K562 (cell line): Measurements from ENCODE around the gene SRSF1. TPM values are rescaled to one million over a fixed set of nuclear protein-coding genes. Genes with fewer than 3 reads are reported as not detected.
A peak's percentile ranks its signal among the peaks of the same experiment; 100 is the strongest.

Experiments used
- ARNT ChIP-seq, 2 experiments: fragments of 450-650 bp; IDR thresholded peaks; 2 replicates each; pipeline ENCODE4 v1.6.1; 2016; ENCODE audit warnings: mild to moderate bottlenecking in 1 of 2
- E2F4 ChIP-seq: sonication (generic); formaldehyde crosslinking; IDR thresholded peaks from 2 replicates; pipeline ENCODE4 v1.8.0; 2022; ENCODE audit warnings: mild to moderate bottlenecking, low read depth, missing genetic modification reagents
- HMG20A ChIP-seq: fragments of 450-650 bp; formaldehyde crosslinking; conservative IDR thresholded peaks from 2 replicates; pipeline ENCODE4 v1.4.0; 2020; ENCODE audit warnings: mild to moderate bottlenecking, mixed read lengths
- MCM2 ChIP-seq: fragments of 450-650 bp; IDR thresholded peaks from 2 replicates; pipeline ENCODE4 v1.6.1; 2017; ENCODE audit warnings: low read depth, mild to moderate bottlenecking
- MEF2A ChIP-seq: IDR thresholded peaks from 2 replicates; pipeline ENCODE4 v1.6.1; 2011; ENCODE audit warnings: low read depth, mild to moderate bottlenecking, low read length, moderate library complexity; ENCODE audit not compliant: control insufficient read depth
- NFYB ChIP-seq: IDR thresholded peaks from 2 replicates; pipeline ENCODE4 v1.6.1; 2011; ENCODE audit warnings: mild to moderate bottlenecking, moderate library complexity; ENCODE audit not compliant: insufficient read length; ENCODE audit errors: extremely low read depth
- PHB2 ChIP-seq: fragments of 450-650 bp; IDR thresholded peaks from 2 replicates; pipeline ENCODE4 v1.6.1; 2017; ENCODE audit warnings: low read depth
- REST ChIP-seq, 2 experiments: fragments of 450-650 bp; formaldehyde crosslinking in 1 of 2; IDR thresholded peaks; 2 replicates each; pipeline versions ENCODE4 v1.4.0 to v1.6.1; 2014 to 2020; ENCODE audit warnings: mild to moderate bottlenecking in 2 of 2, borderline replicate concordance in 1 of 2, low read depth in 1 of 2
- YY1 ChIP-seq, 3 experiments: IDR thresholded peaks; 2 replicates each; pipeline ENCODE4 v1.6.1; 2011; ENCODE audit warnings: low read length in 2 of 3, mild to moderate bottlenecking in 2 of 3, moderate library complexity in 2 of 3, borderline replicate concordance in 1 of 3, control low read depth in 1 of 3, low read depth in 1 of 3; ENCODE audit not compliant: insufficient read depth in 3 of 3, insufficient replicate concordance in 2 of 3, control insufficient read depth in 1 of 3, insufficient read length in 1 of 3; ENCODE audit errors: extremely low read depth in 1 of 3
- ZNF445 ChIP-seq: fragments of 250-450 bp; sonication (Bioruptor Pico); IDR thresholded peaks from 2 replicates; pipeline ENCODE4 v1.4.0; 2020; ENCODE audit warnings: low read depth, mild to moderate bottlenecking, moderate library complexity
- ZNF780A ChIP-seq: fragments of 250-450 bp; sonication (Bioruptor Pico); IDR thresholded peaks from 2 replicates; pipeline ENCODE4 v1.5.0; 2021; ENCODE audit warnings: mild to moderate bottlenecking
- polyA plus RNA-seq, 8 experiments: library from polyadenylated mRNA; depleted of rRNA in 4 of 8; stranded (reverse) in 5 of 8; unstranded in 3 of 8; fragments of >200 nt; fragmentation: Nextera tagmentation in 2 of 8; fragmentation: Illumina TruSeq in 1 of 8; extraction: Ambion mirVana in 2 of 8; extraction: Trizol in 1 of 8; gene quantifications; 2 replicates each; pipeline versions ENCODE4 v1.2.1 to v1.2.3, GENCODE V29; 2011 to 2014; ENCODE audit warnings: inconsistent platforms in 1 of 8, missing spikeins in 1 of 8
- total RNA-seq, 7 experiments: library from RNA; depleted of rRNA in 6 of 7; stranded (reverse); fragments of >200 nt in 6 of 7; fragmentation: Illumina TruSeq in 2 of 7; extraction: Trizol in 2 of 7; gene quantifications; 2 replicates each; pipeline versions ENCODE4 v1.2.1 to v1.2.3, GENCODE V29; 2011 to 2021; ENCODE audit warnings: low replicate concordance in 1 of 7
- TF ChIP-seq, protein P1 (sequence below): sonication (generic); formaldehyde crosslinking; IDR thresholded peaks from 2 replicates; pipeline ENCODE4 v1.8.0; 2022; ENCODE audit warnings: mild to moderate bottlenecking, missing genetic modification reagents
- TF ChIP-seq, protein P2 (sequence below): sonication (generic); formaldehyde crosslinking; IDR thresholded peaks from 2 replicates; pipeline ENCODE4 v1.8.1; 2023; ENCODE audit warnings: mild to moderate bottlenecking, missing genetic modification reagents

The SRSF1 gene
- total and polyA plus RNA-seq, 9 of the 15 experiments (the other 6 are each of a cell fraction or from before 2014, with no cell fraction given), result 77.8 to 559 (median 442) TPM

DNA sequence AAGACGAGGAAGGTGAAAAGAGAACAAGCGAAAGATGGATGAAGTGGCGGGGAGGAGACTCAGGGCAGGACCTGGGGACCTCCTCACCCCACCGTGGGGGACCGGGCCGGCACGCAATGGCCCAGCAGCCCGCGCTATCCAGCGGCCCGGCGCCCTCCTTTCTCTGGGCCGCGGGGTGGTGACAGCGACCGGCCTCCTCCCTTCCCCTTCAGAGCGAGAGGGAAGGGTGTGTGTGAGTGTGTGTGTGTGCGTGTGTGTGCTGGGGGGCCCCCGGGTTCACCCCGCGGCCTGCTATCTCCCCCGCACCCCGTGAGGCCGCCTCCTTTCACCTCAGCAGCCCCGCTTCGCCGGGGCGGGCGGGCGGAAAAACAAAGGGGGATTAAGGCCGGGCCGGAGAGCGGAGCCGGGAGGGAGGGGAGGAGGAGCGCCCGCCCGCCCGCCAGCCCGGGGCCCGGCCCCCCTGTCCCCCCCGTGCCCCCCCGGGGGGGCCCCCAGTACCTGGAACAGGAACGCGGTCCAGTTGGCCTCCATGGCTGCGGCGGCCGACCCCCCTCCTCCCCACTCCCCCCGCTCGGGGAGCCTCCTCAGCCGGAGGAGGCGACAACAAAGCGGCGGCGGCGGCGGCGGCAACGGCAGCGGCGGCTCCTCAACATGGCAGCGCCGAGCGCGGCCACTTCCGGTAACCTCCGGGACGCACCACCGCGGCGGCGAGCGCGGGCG lies 19.3 kb downstream of the SRSF1 start, which contains the start of gene VEZF1 (continued):
- TF ChIP-seq REST (IDR thresholded peaks at IDR 0.05; ENCODE audit: borderline replicate concordance) (no peak), REST (CRISPR knock-in tag; IDR thresholded peaks at IDR 0.05; ENCODE audit: low read depth) (no peak), NFYB (no peak), MEF2A (no peak), PHB2 (no peak), ARNT (IDR thresholded peaks at IDR 0.05) (no peak), ZNF445 (CRISPR knock-in tag) (no peak), HMG20A (CRISPR knock-in tag) (no peak), E2F4 (CRISPR knock-in tag) (no peak), ZNF780A (CRISPR knock-in tag) (no peak), YY1 (IDR thresholded peaks at IDR 0.05; ENCODE audit: borderline replicate concordance in 1 of 3, control insufficient read depth in 1 of 3, extremely low read depth in 1 of 3, insufficient read depth in 3 of 3, insufficient read length in 1 of 3, insufficient replicate concordance in 2 of 3, low read depth in 1 of 3, low read length in 2 of 3) (peak in 2 of 3 experiments; percentile 60 to 66), MCM2 (no peak)
- TF ChIP-seq, protein P1, sequence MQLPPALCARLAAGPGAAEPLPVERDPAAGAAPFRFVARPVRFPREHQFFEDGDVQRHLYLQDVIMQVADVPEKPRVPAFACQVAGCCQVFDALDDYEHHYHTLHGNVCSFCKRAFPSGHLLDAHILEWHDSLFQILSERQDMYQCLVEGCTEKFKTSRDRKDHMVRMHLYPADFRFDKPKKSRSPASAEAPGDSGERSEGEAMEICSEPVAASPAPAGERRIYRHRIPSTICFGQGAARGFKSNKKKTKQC (CRISPR knock-in tag), result no peak
- TF ChIP-seq, protein P2, sequence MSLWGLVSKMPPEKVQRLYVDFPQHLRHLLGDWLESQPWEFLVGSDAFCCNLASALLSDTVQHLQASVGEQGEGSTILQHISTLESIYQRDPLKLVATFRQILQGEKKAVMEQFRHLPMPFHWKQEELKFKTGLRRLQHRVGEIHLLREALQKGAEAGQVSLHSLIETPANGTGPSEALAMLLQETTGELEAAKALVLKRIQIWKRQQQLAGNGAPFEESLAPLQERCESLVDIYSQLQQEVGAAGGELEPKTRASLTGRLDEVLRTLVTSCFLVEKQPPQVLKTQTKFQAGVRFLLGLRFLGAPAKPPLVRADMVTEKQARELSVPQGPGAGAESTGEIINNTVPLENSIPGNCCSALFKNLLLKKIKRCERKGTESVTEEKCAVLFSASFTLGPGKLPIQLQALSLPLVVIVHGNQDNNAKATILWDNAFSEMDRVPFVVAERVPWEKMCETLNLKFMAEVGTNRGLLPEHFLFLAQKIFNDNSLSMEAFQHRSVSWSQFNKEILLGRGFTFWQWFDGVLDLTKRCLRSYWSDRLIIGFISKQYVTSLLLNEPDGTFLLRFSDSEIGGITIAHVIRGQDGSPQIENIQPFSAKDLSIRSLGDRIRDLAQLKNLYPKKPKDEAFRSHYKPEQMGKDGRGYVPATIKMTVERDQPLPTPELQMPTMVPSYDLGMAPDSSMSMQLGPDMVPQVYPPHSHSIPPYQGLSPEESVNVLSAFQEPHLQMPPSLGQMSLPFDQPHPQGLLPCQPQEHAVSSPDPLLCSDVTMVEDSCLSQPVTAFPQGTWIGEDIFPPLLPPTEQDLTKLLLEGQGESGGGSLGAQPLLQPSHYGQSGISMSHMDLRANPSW (CRISPR knock-in tag), result no peak
